ENCODE measurements around the gene PLCH2. TPM values are rescaled to one million over a fixed set of nuclear protein-coding genes. Genes with fewer than 3 reads are reported as not detected.
A peak's percentile ranks its signal among the peaks of the same experiment; 100 is the strongest.

The PLCH2 gene
- total and polyA plus RNA-seq, 4 donors = 3.3 to 19.0 (median 12.1) TPM

DNA sequence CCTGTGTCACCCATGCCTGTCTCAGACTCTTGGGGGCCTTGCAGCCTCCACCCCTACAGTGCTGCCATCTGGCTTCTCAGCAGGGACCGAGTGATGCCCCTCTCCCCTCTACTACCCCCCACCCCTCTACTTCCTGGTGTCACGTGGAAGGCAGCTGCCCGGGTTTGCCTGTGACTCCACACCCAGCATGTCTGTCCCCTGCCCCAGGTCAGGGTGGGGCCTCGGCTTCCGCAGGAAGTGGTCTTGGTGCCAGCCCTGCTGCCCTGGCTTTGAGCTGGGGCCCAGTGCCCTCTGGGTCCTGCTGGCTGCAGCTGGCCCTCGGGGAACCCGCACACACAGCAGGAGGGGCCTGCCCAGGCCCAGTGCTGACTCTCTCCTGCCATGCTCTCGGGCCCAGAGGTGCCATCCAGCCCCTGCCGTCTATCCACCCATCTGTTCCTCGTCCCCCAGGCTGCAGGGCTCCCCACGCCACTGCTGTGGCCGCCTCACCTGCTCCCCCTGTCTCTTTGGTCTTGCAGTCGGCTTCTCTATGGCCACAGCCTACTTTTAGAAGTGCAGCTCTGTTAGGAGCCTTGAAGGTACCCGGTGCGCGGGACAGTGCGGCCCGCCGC, 24.0 kb downstream of the PLCH2 start:
- DNase-seq (ENCODE audit: low read depth in 4 of 6, low spot score in 6 of 6) = no peak
- WGBS (ENCODE audit: insufficient coverage) = 62% methylated on average over 19 of the region's 19 CpGs
- no peak overlapping the region for H3K4me3 ChIP-seq (ENCODE audit: low read depth, low read length)
- H3K27me3 ChIP-seq (ENCODE audit: control insufficient read depth, insufficient read depth, low read length) = no peaks in the 10 kb centered on the region
- H3K9me3 ChIP-seq (ENCODE audit: control insufficient read depth, insufficient read depth, low read length) = no peaks in the 10 kb centered on the region
- peaks cover 81% of the 10 kb centered on the region for H3K36me3 ChIP-seq (ENCODE audit: control insufficient read depth, insufficient read depth, low read length)
- peaks cover 22% of the 10 kb centered on the region for H3K4me1 ChIP-seq (ENCODE audit: control insufficient read depth, insufficient read depth, low read length)
- no peak overlapping the region for H3K27ac ChIP-seq (ENCODE audit: low read depth, low read length)

GRCh38 chr1:2501041-2501819, 25.1 kb downstream of the PLCH2 start:
- H3K4me1 ChIP-seq (ENCODE audit: control insufficient read depth, insufficient read depth, low read length) = peaks cover 27% of the 10 kb centered on the region
- no peaks in the 10 kb centered on the region for H3K27me3 ChIP-seq (ENCODE audit: control insufficient read depth, insufficient read depth, low read length)
- H3K36me3 ChIP-seq (ENCODE audit: control insufficient read depth, insufficient read depth, low read length) = peaks cover 82% of the 10 kb centered on the region
- no peaks in the 10 kb centered on the region for H3K9me3 ChIP-seq (ENCODE audit: control insufficient read depth, insufficient read depth, low read length)
- no peak overlapping the region for H3K27ac ChIP-seq (ENCODE audit: low read depth, low read length)
- no peak overlapping the region for H3K4me3 ChIP-seq (ENCODE audit: low read depth, low read length)
- no peak for DNase-seq (ENCODE audit: low read depth in 4 of 6, low spot score in 6 of 6)
- 66% methylated on average over 27 of the region's 28 CpGs for WGBS (ENCODE audit: insufficient coverage)

- H3K4me1 ChIP-seq (ENCODE audit: control insufficient read depth, insufficient read depth, low read length) = peaks cover 27% of the 10 kb centered on the region
- 77% methylated on average over 7 of the region's 7 CpGs for WGBS (ENCODE audit: insufficient coverage)
- H3K36me3 ChIP-seq (ENCODE audit: control insufficient read depth, insufficient read depth, low read length) = peaks cover 82% of the 10 kb centered on the region
- no peak for DNase-seq (ENCODE audit: low read depth in 4 of 6, low spot score in 6 of 6)
- no peak overlapping the region for H3K4me3 ChIP-seq (ENCODE audit: low read depth, low read length)
- no peaks in the 10 kb centered on the region for H3K9me3 ChIP-seq (ENCODE audit: control insufficient read depth, insufficient read depth, low read length)
- H3K27ac ChIP-seq (ENCODE audit: low read depth, low read length) = no peak overlapping the region
- H3K27me3 ChIP-seq (ENCODE audit: control insufficient read depth, insufficient read depth, low read length) = no peaks in the 10 kb centered on the region
Measured at GRCh38 chr1:2501820-2502119, 25.7 kb downstream of the PLCH2 start.

DNA sequence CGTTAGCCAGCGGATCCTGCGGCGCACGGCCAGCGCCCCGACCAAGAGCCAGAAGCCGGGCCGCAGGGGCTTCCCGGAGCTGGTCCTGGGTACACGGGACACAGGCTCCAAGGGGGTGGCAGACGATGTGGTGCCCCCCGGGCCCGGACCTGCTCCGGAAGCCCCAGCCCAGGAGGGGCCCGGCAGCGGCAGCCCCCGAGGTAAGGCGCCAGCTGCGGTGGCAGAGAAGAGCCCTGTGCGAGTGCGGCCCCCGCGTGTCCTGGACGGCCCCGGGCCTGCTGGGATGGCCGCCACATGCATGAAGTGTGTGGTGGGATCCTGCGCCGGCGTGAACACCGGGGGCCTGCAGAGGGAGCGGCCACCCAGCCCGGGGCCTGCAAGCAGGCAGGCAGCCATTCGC, 26.1 kb downstream of the PLCH2 start:
- no peak overlapping the region for H3K27ac ChIP-seq (ENCODE audit: low read depth, low read length)
- H3K9me3 ChIP-seq (ENCODE audit: control insufficient read depth, insufficient read depth, low read length) = no peaks in the 10 kb centered on the region
- no peaks in the 10 kb centered on the region for H3K27me3 ChIP-seq (ENCODE audit: control insufficient read depth, insufficient read depth, low read length)
- H3K4me1 ChIP-seq (ENCODE audit: control insufficient read depth, insufficient read depth, low read length) = peaks cover 27% of the 10 kb centered on the region
- no peak overlapping the region for H3K4me3 ChIP-seq (ENCODE audit: low read depth, low read length)
- 85% methylated on average over 34 of the region's 34 CpGs for WGBS (ENCODE audit: insufficient coverage)
- DNase-seq (ENCODE audit: low read depth in 4 of 6, low spot score in 6 of 6) = no peak
- peaks cover 82% of the 10 kb centered on the region for H3K36me3 ChIP-seq (ENCODE audit: control insufficient read depth, insufficient read depth, low read length)

GRCh38 chr1:2502661-2503553, 26.8 kb downstream of the PLCH2 start:
- H3K27me3 ChIP-seq (ENCODE audit: control insufficient read depth, insufficient read depth, low read length) = no peaks in the 10 kb centered on the region
- 86% methylated on average over 32 of the region's 36 CpGs for WGBS (ENCODE audit: insufficient coverage)
- no peak overlapping the region for H3K4me3 ChIP-seq (ENCODE audit: low read depth, low read length)
- peaks cover 27% of the 10 kb centered on the region for H3K4me1 ChIP-seq (ENCODE audit: control insufficient read depth, insufficient read depth, low read length)
- DNase-seq (ENCODE audit: low read depth in 4 of 6, low spot score in 6 of 6) = no peak
- peaks cover 86% of the 10 kb centered on the region for H3K36me3 ChIP-seq (ENCODE audit: control insufficient read depth, insufficient read depth, low read length)
- no peak overlapping the region for H3K27ac ChIP-seq (ENCODE audit: low read depth, low read length)
- H3K9me3 ChIP-seq (ENCODE audit: control insufficient read depth, insufficient read depth, low read length) = no peaks in the 10 kb centered on the region

DNA sequence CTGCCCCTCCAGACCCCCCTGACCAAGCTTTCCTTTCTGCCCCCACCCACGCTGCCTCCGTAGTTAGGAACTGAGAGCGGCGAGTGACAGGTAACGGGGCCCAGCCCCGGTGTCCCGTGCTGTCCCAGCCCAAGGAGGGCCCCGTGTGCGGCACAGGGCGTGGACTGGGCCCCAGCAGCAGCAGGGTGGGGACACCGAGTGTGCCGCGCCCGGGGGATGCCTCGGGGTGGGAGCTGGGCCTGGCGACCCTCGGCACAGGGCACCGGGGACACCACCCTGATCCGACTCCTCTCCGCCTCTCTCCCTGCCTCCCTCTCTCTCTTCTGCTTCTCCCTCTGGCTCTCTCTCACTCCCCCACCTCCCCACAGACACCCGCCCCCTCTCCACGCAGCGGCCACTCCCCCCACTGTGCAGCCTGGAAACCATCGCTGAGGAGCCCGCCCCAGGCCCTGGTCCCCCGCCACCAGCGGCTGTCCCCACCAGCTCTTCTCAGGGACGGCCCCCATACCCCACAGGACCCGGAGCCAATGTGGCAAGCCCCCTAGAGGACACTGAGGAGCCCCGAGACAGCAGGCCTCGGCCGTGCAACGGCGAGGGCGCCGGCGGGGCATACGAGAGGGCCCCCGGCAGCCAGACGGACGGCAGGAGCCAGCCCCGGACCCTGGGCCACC, 27.6 kb downstream of the PLCH2 start:
- Histone ChIP-seq H3K4me1 (ENCODE audit: control insufficient read depth, insufficient read depth, low read length) (peaks cover 27% of the 10 kb centered on the region), H3K36me3 (ENCODE audit: control insufficient read depth, insufficient read depth, low read length) (peaks cover 90% of the 10 kb centered on the region), H3K27ac (ENCODE audit: low read depth, low read length) (no peak overlapping the region), H3K4me3 (ENCODE audit: low read depth, low read length) (no peak overlapping the region), H3K27me3 (ENCODE audit: control insufficient read depth, insufficient read depth, low read length) (no peaks in the 10 kb centered on the region), H3K9me3 (ENCODE audit: control insufficient read depth, insufficient read depth, low read length) (no peaks in the 10 kb centered on the region)
- WGBS (ENCODE audit: insufficient coverage) = 48% methylated on average over 39 of the region's 42 CpGs
- no peak for DNase-seq (ENCODE audit: low read depth in 4 of 6, low spot score in 6 of 6)

- DNase-seq (ENCODE audit: low read depth in 4 of 6, low spot score in 6 of 6) = peak in 1 of 6 donors; percentile 32
- H3K4me3 ChIP-seq (ENCODE audit: low read depth, low read length) = no peak overlapping the region
- 73% methylated on average over 35 of the region's 36 CpGs for WGBS (ENCODE audit: insufficient coverage)
- peaks cover 27% of the 10 kb centered on the region for H3K4me1 ChIP-seq (ENCODE audit: control insufficient read depth, insufficient read depth, low read length)
- no peaks in the 10 kb centered on the region for H3K9me3 ChIP-seq (ENCODE audit: control insufficient read depth, insufficient read depth, low read length)
- no peaks in the 10 kb centered on the region for H3K27me3 ChIP-seq (ENCODE audit: control insufficient read depth, insufficient read depth, low read length)
- H3K27ac ChIP-seq (ENCODE audit: low read depth, low read length) = no peak overlapping the region
- peaks cover 90% of the 10 kb centered on the region for H3K36me3 ChIP-seq (ENCODE audit: control insufficient read depth, insufficient read depth, low read length)
Measured at GRCh38 chr1:2504225-2504948, 28.3 kb downstream of the PLCH2 start.

DNA sequence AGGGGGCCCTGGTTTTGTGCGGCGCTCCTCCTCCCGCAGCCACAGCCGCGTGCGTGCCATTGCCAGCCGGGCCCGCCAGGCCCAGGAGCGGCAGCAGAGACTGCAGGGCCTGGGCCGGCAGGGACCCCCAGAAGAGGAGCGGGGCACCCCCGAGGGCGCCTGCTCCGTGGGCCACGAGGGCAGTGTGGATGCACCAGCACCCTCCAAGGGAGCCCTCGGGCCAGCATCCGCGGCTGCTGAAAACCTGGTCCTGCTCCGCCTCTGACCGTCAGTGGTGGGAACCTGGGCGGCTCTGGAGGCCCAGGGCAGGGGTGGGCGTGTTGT, 28.8 kb downstream of the PLCH2 start:
- 44% methylated on average over 22 of the region's 22 CpGs for WGBS (ENCODE audit: insufficient coverage)
- Histone ChIP-seq H3K9me3 (ENCODE audit: control insufficient read depth, insufficient read depth, low read length) (no peaks in the 10 kb centered on the region), H3K4me1 (ENCODE audit: control insufficient read depth, insufficient read depth, low read length) (peaks cover 27% of the 10 kb centered on the region), H3K4me3 (ENCODE audit: low read depth, low read length) (no peak overlapping the region), H3K27ac (ENCODE audit: low read depth, low read length) (no peak overlapping the region), H3K36me3 (ENCODE audit: control insufficient read depth, insufficient read depth, low read length) (peaks cover 90% of the 10 kb centered on the region), H3K27me3 (ENCODE audit: control insufficient read depth, insufficient read depth, low read length) (no peaks in the 10 kb centered on the region)
- no peak for DNase-seq (ENCODE audit: low read depth in 4 of 6, low spot score in 6 of 6)

- Histone ChIP-seq H3K27ac (ENCODE audit: low read depth, low read length) (no peak overlapping the region), H3K4me3 (ENCODE audit: low read depth, low read length) (no peak overlapping the region), H3K36me3 (ENCODE audit: control insufficient read depth, insufficient read depth, low read length) (peaks cover 90% of the 10 kb centered on the region), H3K9me3 (ENCODE audit: control insufficient read depth, insufficient read depth, low read length) (no peaks in the 10 kb centered on the region), H3K27me3 (ENCODE audit: control insufficient read depth, insufficient read depth, low read length) (no peaks in the 10 kb centered on the region), H3K4me1 (ENCODE audit: control insufficient read depth, insufficient read depth, low read length) (peaks cover 22% of the 10 kb centered on the region)
- WGBS (ENCODE audit: insufficient coverage) = 78% methylated on average over 21 of the region's 21 CpGs
- no peak for DNase-seq (ENCODE audit: low read depth in 4 of 6, low spot score in 6 of 6)
Measured at GRCh38 chr1:2505461-2505994, 29.4 kb downstream of the PLCH2 start.
